ENCODE data around the gene MMP7. TPM values are rescaled to one million over a fixed set of nuclear protein-coding genes. Genes with fewer than 3 reads are reported as not detected.

Gene MMP7
- total RNA-seq, 4 donors from 2014 or later, result 2.1 to 34.2 TPM; not detected in 2

GRCh38 chr11:102489186-102490145 is 41.1 kb downstream of the MMP7 start:
- ATAC-seq (ENCODE audit: low FRiP score) (no peak), DNase-seq (ENCODE audit: low spot score) (no peak)
- no peak for TF ChIP-seq CTCF (IDR thresholded peaks at IDR 0.05)

GRCh38 chr11:102488208-102488607 is 42.3 kb downstream of the MMP7 start:
- DNase-seq (ENCODE audit: low spot score), result no peak
- TF ChIP-seq CTCF (IDR thresholded peaks at IDR 0.05), result no peak
- no peak for ATAC-seq (ENCODE audit: low FRiP score)

GRCh38 chr11:102487214-102487613 is 43.3 kb downstream of the MMP7 start:
- TF ChIP-seq CTCF (IDR thresholded peaks at IDR 0.05), result no peak
- ATAC-seq (ENCODE audit: low FRiP score) (no peak), DNase-seq (ENCODE audit: low spot score) (no peak)

GRCh38 chr11:102486584-102486983 is 44.0 kb downstream of the MMP7 start:
- TF ChIP-seq CTCF (IDR thresholded peaks at IDR 0.05), result no peak
- DNase-seq (ENCODE audit: low spot score) (no peak), ATAC-seq (ENCODE audit: low FRiP score) (no peak)

GRCh38 chr11:102485095-102485722 is 45.3 kb downstream of the MMP7 start:
- TF ChIP-seq CTCF (IDR thresholded peaks at IDR 0.05), result no peak
- DNase-seq (ENCODE audit: low spot score) (no peak), ATAC-seq (ENCODE audit: low FRiP score) (no peak)

GRCh38 chr11:102482433-102482832 is 48.1 kb downstream of the MMP7 start:
- ATAC-seq (ENCODE audit: low FRiP score), result no peak
- no peak for TF ChIP-seq CTCF (IDR thresholded peaks at IDR 0.05)
- no peak for DNase-seq (ENCODE audit: low spot score)
